GM12878 (cell line): Measurements from ENCODE around the gene IFRD2. TPM values are rescaled to one million over a fixed set of nuclear protein-coding genes. Genes with fewer than 3 reads are reported as not detected.

ENCODE experiments used
- ATAC-seq: fragments of 200-7000 bp; cut with Tn5 transposase; 3 replicates; pipeline ENCODE4 v1.9.1; 2020; ENCODE audit warnings: mild to moderate bottlenecking, moderate library complexity
- BruUV-seq: library from RNA; stranded (reverse); fragments of 400-500 nt; replicated peaks from 2 replicates; lab custom pipeline; 2021; lab: Mats Ljungman, UMichigan
- CTCF ChIA-PET: fragments of 300-600 bp; sonication (Branson Sonifier 250); formaldehyde crosslinking; extraction: SDS; loops from one replicate; lab custom pipeline; 2021; ENCODE audit warnings: inconsistent platforms; lab: Yijun Ruan, JAX
- POLR2A ChIA-PET: fragments of 350-600 bp; formaldehyde crosslinking; extraction: SDS; loops from one replicate; lab custom pipeline; 2021; ENCODE audit warnings: inconsistent platforms; lab: Charles Lee
- RAD21 ChIA-PET: fragments of 300-600 bp; sonication (Branson Sonifier 250); formaldehyde crosslinking; loops from one replicate; lab custom pipeline; 2023; ENCODE audit warnings: antibody characterized with exemption; ENCODE audit not compliant: unreplicated experiment; lab: Charles Lee
- SMC1A ChIA-PET: fragments of 300-600 bp; sonication (Branson Sonifier 250); formaldehyde crosslinking; loops from one replicate; lab custom pipeline; 2023; ENCODE audit not compliant: unreplicated experiment, uncharacterized antibody; lab: Charles Lee
- DNase-seq: peaks from one replicate; pipeline ENCODE4 v3.0.0-alpha.2; 2011; ENCODE audit warnings: low read depth, low spot score
- FAIRE-seq: peaks from 3 replicates; lab custom pipeline; 2011; peaks lifted over from hg19 to GRCh38; lab: Jason Lieb, UNC
- H2AFZ ChIP-seq: 2 replicates; pipeline ENCODE4 v1.6.0; 2011; ENCODE audit warnings: low read depth, low read length, control low read depth; ENCODE audit not compliant: control insufficient read depth
- H3K27ac ChIP-seq: 2 replicates; pipeline ENCODE4 v1.5.1; 2011; ENCODE audit warnings: control low read depth; ENCODE audit not compliant: control insufficient read depth, insufficient read depth
- H3K27me3 ChIP-seq, 2 experiments: replicated peaks in 1 of 2; 2 replicates each; pipeline versions ENCODE4 v1.6.0 to v1.6.1; 2011; ENCODE audit warnings: low read length in 1 of 2; ENCODE audit not compliant: control insufficient read depth in 2 of 2, insufficient read depth in 2 of 2
- H3K36me3 ChIP-seq, 2 experiments: 2 replicates each; pipeline ENCODE4 v1.5.1; 2011; ENCODE audit warnings: low read length in 1 of 2; ENCODE audit not compliant: control insufficient read depth in 2 of 2, insufficient read depth in 2 of 2
- H3K4me1 ChIP-seq: 2 replicates; pipeline ENCODE4 v1.6.1; 2011; ENCODE audit warnings: mild to moderate bottlenecking, low read length, moderate library complexity, mixed read lengths; ENCODE audit not compliant: control insufficient read depth, insufficient read depth
- H3K4me2 ChIP-seq: 2 replicates; pipeline ENCODE4 v1.6.0; 2011; ENCODE audit warnings: control low read depth; ENCODE audit not compliant: control insufficient read depth, insufficient read depth
- H3K4me3 ChIP-seq: fragments of 200-600 bp; sonication (generic); 2 replicates; pipeline ENCODE4 v1.5.1; 2016
- H3K79me2 ChIP-seq: 2 replicates; pipeline ENCODE4 v1.6.0; 2011; ENCODE audit warnings: low read length; ENCODE audit not compliant: control insufficient read depth, insufficient read depth
- H3K9ac ChIP-seq: 2 replicates; pipeline ENCODE4 v1.8.0; 2011; ENCODE audit warnings: low read length, control low read depth, mixed read lengths; ENCODE audit not compliant: control insufficient read depth, insufficient read depth
- H3K9me3 ChIP-seq: replicated peaks from 3 replicates; pipeline ENCODE4 v1.5.1; 2011; ENCODE audit warnings: mild to moderate bottlenecking, low read length; ENCODE audit not compliant: control insufficient read depth, insufficient read depth
- H4K20me1 ChIP-seq: 2 replicates; pipeline ENCODE4 v1.6.0; 2011; ENCODE audit not compliant: control insufficient read depth, insufficient read depth
- ASH2L ChIP-seq: fragments of 300-600, 200-600 bp; sonication (generic); IDR thresholded peaks from 2 replicates; pipeline ENCODE4 v1.6.1; 2017; ENCODE audit warnings: low read depth, mild to moderate bottlenecking, borderline replicate concordance
- BHLHE40 ChIP-seq, 2 experiments: fragments of 450-650 bp in 1 of 2; IDR thresholded peaks; 2 replicates each; pipeline ENCODE4 v1.6.1; 2011 to 2017; ENCODE audit warnings: low read depth in 2 of 2, borderline replicate concordance in 1 of 2, improper control_type of control experiment in 1 of 2, low read length in 1 of 2, mild to moderate bottlenecking in 1 of 2
- BRCA1 ChIP-seq: IDR thresholded peaks from 2 replicates; pipeline ENCODE4 v1.6.1; 2011; ENCODE audit warnings: low read depth, low read length, improper control_type of control experiment
- CBX5 ChIP-seq: sonication (generic); IDR thresholded peaks from 2 replicates; pipeline ENCODE4 v1.6.1; 2016; ENCODE audit warnings: low read depth, moderate library complexity, mild to moderate bottlenecking, inconsistent platforms
- HDAC2 ChIP-seq: fragments of 200-600 bp; sonication (generic); IDR thresholded peaks from 2 replicates; pipeline ENCODE4 v1.6.1; 2017
- JUNB ChIP-seq: IDR thresholded peaks from 2 replicates; pipeline ENCODE4 v1.6.1; 2016; ENCODE audit warnings: antibody characterized with exemption, mild to moderate bottlenecking
- MTA3 ChIP-seq: IDR thresholded peaks from 2 replicates; pipeline ENCODE4 v1.6.1; 2012; ENCODE audit warnings: low read length, inconsistent platforms, borderline replicate concordance
- NFXL1 ChIP-seq: fragments of 450-650 bp; IDR thresholded peaks from 2 replicates; pipeline ENCODE4 v1.6.1; 2017; ENCODE audit warnings: antibody characterized with exemption, mild to moderate bottlenecking, borderline replicate concordance
- PAX5 ChIP-seq: IDR thresholded peaks from 2 replicates; pipeline ENCODE4 v1.6.1; 2011; ENCODE audit warnings: low read depth, low read length, borderline replicate concordance
- POLR2AphosphoS2 ChIP-seq: IDR thresholded peaks from 2 replicates; pipeline ENCODE4 v1.6.1; 2011; ENCODE audit warnings: low read depth, mild to moderate bottlenecking, low read length, improper control_type of control experiment, moderate library complexity
- RELA ChIP-seq: fragments of 450-650 bp; IDR thresholded peaks from 2 replicates; pipeline ENCODE4 v1.8.0; 2014; ENCODE audit warnings: borderline replicate concordance; ENCODE audit not compliant: partially characterized antibody
- RUNX3 ChIP-seq: IDR thresholded peaks from 2 replicates; pipeline ENCODE4 v1.6.1; 2012; ENCODE audit warnings: low read length, inconsistent platforms
- SREBF1 ChIP-seq: IDR thresholded peaks from 2 replicates; pipeline ENCODE4 v1.6.1; 2012; ENCODE audit warnings: mild to moderate bottlenecking, low read length
- SUPT20H ChIP-seq: IDR thresholded peaks from 2 replicates; pipeline ENCODE4 v1.6.1; 2011; ENCODE audit warnings: low read depth, mild to moderate bottlenecking, low read length, moderate library complexity, borderline replicate concordance; ENCODE audit not compliant: control insufficient read depth
- TCF7 ChIP-seq: IDR thresholded peaks from 2 replicates; pipeline ENCODE4 v1.6.1; 2014; ENCODE audit warnings: antibody characterized with exemption, borderline replicate concordance
- ZBED1 ChIP-seq: IDR thresholded peaks from 2 replicates; pipeline ENCODE4 v1.6.1; 2016; ENCODE audit warnings: borderline replicate concordance
- ZNF24 ChIP-seq: fragments of 450-650 bp; IDR thresholded peaks from 2 replicates; pipeline ENCODE4 v1.6.1; 2017; ENCODE audit warnings: antibody characterized with exemption, mild to moderate bottlenecking
- WGBS: methylation state at CpG from one replicate; pipeline ENCODE4 v1.1.6; 2016; ENCODE audit warnings: low lambda C conversion rate; ENCODE audit not compliant: insufficient replicate concordance, insufficient coverage; ENCODE audit errors: missing lambda C conversion rate; 5-methylcytosine and 5-hydroxymethylcytosine counted together
- in situ Hi-C: fragments of 300-500 bp; cut with MboI; formaldehyde crosslinking; loops from 9 replicates; pipeline ENCODE4 v1.14.3; 2018; ENCODE audit warnings: mixed read lengths
- intact Hi-C: fragments of 100-400 bp; cut with micrococcal nuclease; formaldehyde crosslinking; loops from one replicate; pipeline ENCODE4 v1.14.2; 2022; ENCODE audit not compliant: unreplicated experiment
- polyA plus RNA-seq, 11 experiments: library from polyadenylated mRNA; depleted of rRNA in 4 of 11; unstranded in 6 of 11; stranded (reverse) in 5 of 11; fragments of >200 nt; fragmentation: Nextera tagmentation in 4 of 11; fragmentation: Illumina TruSeq in 1 of 11; extraction: Ambion mirVana in 4 of 11; extraction: Trizol in 1 of 11; gene quantifications; 1 replicate in 1 of 11; 2 replicates in 10 of 11; pipeline versions ENCODE4 v1.2.1 to v1.2.3, GENCODE V29; 2011 to 2016; ENCODE audit warnings: inconsistent platforms in 2 of 11, missing spikeins in 2 of 11, low read depth in 1 of 11
- total RNA-seq, 4 experiments: library from RNA; depleted of rRNA in 3 of 4; stranded (reverse); fragments of >200 nt in 3 of 4; fragmentation: Illumina TruSeq in 1 of 4; extraction: Trizol in 1 of 4; gene quantifications; 2 replicates each; pipeline versions ENCODE4 v1.2.1 to v1.2.3, GENCODE V29; 2013 to 2021
- TF ChIP-seq, protein P1 (sequence below): IDR thresholded peaks from 2 replicates; pipeline ENCODE4 v1.6.1; 2011; ENCODE audit warnings: mild to moderate bottlenecking, low read depth, low read length, moderate library complexity; ENCODE audit not compliant: insufficient replicate concordance

Gene IFRD2
- total and polyA plus RNA-seq, 10 of the 15 experiments (the other 5 are each of a cell fraction or from before 2014, with no cell fraction given), result 19.1 to 153 (median 80.3) TPM

DNA sequence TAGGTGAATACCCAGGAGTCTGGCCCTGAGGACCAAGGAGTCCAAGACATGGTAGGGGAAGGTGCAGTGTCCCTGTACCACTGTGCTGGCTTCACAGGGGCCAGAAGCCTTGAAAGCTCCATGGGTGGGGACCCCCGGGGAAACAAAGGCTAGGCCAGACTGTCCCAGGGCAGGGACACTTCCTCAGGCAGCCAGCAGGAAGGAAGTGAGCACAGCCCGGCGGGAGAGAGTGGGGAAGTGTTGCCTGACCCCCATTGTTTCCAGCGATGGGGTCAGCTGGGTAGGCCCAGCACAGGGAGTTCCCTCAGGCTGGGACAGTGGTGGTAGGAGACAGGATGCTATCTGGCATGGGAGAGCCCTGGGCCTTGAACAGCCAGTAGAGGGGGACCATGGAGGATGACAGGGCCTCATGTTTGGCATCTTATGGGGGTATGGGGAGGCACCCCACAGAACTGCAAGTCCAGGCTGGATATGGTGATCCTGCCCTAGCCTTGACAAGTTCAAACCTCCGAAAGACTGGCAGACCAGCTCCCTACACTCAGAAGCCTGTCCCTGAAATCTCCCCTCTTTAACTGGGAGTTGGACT is 31.5 kb upstream of the IFRD2 start:
- no peak for ATAC-seq
- Histone ChIP-seq H3K27me3 (no peaks in the 10 kb centered on the region), H3K27ac (no peak overlapping the region), H3K9me3 (no peaks in the 10 kb centered on the region), H3K36me3 (peaks cover 0 to 4% of the 10 kb centered on the region in 2 experiments; a peak in 1 of 4 replicates), H3K4me1 (peaks cover 17% of the 10 kb centered on the region), H3K4me2 (no peak overlapping the region), H4K20me1 (no peaks in the 10 kb centered on the region), H3K9ac (no peak overlapping the region), H2AFZ (no peak overlapping the region), H3K79me2 (peaks cover 19% of the 10 kb centered on the region), H3K4me3 (no peak overlapping the region)
- ChIA-PET POLR2A (no interaction called here), SMC1A (interaction anchor here (1.0 kb wide), 1 partner anchor 24 kb away, joined by 3 read pairs; the partner anchor contains the start of genes HYAL3 and NAA80), RAD21 (interaction anchor here (0.7 to 2.3 kb wide), 4 partner anchors 14 to 45 kb away, joined by 3 to 6 read pairs (median 4); partner anchors contain the start of genes IFRD2 and LSMEM2), CTCF (interaction anchor here (0.8 to 5.1 kb wide), 14 partner anchors 9 to 129 kb away, joined by 3 to 72 read pairs (median 6); partner anchors contain the start of genes HYAL1, HYAL3, IFRD2 and LSMEM2)
- TF ChIP-seq HDAC2, result no peak
- no peak for TF ChIP-seq CBX5
- TF ChIP-seq BHLHE40 (IDR thresholded peaks at IDR 0.05; ENCODE audit: borderline replicate concordance in 1 of 2, low read depth in 2 of 2, low read length in 1 of 2), result no peak
- no peak for TF ChIP-seq SREBF1
- no peak for TF ChIP-seq MTA3
- no peak for TF ChIP-seq NFXL1
- TF ChIP-seq ZNF24, result no peak
- no peak for TF ChIP-seq PAX5
- no peak for TF ChIP-seq TCF7
- no peak for TF ChIP-seq POLR2AphosphoS2
- TF ChIP-seq RELA, result no peak
- TF ChIP-seq, protein P1, sequence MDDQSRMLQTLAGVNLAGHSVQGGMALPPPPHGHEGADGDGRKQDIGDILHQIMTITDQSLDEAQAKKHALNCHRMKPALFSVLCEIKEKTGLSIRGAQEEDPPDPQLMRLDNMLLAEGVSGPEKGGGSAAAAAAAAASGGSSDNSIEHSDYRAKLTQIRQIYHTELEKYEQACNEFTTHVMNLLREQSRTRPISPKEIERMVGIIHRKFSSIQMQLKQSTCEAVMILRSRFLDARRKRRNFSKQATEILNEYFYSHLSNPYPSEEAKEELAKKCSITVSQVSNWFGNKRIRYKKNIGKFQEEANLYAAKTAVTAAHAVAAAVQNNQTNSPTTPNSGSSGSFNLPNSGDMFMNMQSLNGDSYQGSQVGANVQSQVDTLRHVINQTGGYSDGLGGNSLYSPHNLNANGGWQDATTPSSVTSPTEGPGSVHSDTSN, result no peak
- no peak for TF ChIP-seq JUNB
- no peak for TF ChIP-seq BRCA1
- TF ChIP-seq RUNX3, result no peak
- TF ChIP-seq ZBED1, result no peak
- TF ChIP-seq SUPT20H, result no peak
- TF ChIP-seq ASH2L, result no peak
- in situ Hi-C loops (no loop called here), intact Hi-C loops (loop anchor here (1.0 kb wide), 2 partner anchors 49 to 96 kb away; no protein-coding TSS in a partner anchor)
- DNase-seq, result no peak
- no peak for FAIRE-seq
- WGBS, result 31% methylated on average over 5 of the region's 5 CpGs
- BruUV-seq, result no TSS peak
